Sigmoid colon (tissue), 3 donors: ENCODE results near the gene MYPOP.

ENCODE experiments used
- POLR2A ChIP-seq, 2 donors: fragments of 450-650 bp; IDR thresholded peaks; one replicate each; pipeline ENCODE4 v1.6.1; 2016; ENCODE audit warnings: antibody characterized with exemption in 2 of 2, mild to moderate bottlenecking in 2 of 2, moderate library complexity in 2 of 2
- TF ChIP-seq, protein P1 (sequence below), 4 experiments: fragments of 450-650 bp in 3 of 4; fragments of 200-600 bp in 1 of 4; IDR thresholded peaks; one replicate each; pipeline ENCODE4 v1.5.1; 2016 to 2019; ENCODE audit warnings: antibody characterized with exemption in 4 of 4, mild to moderate bottlenecking in 3 of 4, moderate library complexity in 2 of 4

GRCh38 chr19:45878043-45878794 is 24.2 kb downstream of the MYPOP start:
- TF ChIP-seq, protein P1, sequence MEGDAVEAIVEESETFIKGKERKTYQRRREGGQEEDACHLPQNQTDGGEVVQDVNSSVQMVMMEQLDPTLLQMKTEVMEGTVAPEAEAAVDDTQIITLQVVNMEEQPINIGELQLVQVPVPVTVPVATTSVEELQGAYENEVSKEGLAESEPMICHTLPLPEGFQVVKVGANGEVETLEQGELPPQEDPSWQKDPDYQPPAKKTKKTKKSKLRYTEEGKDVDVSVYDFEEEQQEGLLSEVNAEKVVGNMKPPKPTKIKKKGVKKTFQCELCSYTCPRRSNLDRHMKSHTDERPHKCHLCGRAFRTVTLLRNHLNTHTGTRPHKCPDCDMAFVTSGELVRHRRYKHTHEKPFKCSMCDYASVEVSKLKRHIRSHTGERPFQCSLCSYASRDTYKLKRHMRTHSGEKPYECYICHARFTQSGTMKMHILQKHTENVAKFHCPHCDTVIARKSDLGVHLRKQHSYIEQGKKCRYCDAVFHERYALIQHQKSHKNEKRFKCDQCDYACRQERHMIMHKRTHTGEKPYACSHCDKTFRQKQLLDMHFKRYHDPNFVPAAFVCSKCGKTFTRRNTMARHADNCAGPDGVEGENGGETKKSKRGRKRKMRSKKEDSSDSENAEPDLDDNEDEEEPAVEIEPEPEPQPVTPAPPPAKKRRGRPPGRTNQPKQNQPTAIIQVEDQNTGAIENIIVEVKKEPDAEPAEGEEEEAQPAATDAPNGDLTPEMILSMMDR (IDR thresholded peaks at IDR 0.05), result no peak
- TF ChIP-seq POLR2A (IDR thresholded peaks at IDR 0.05), result no peak
